Mucosa of rectum (tissue), 2 donors: Measurements from ENCODE around the gene C19orf12.

ENCODE experiments used
- H3K27ac ChIP-seq, 2 donors: one replicate each; pipeline ENCODE4 v1.7.0; 2013; ENCODE audit warnings: inconsistent platforms in 2 of 2, low read depth in 2 of 2, low read length in 2 of 2
- H3K27me3 ChIP-seq, 2 donors: one replicate each; pipeline ENCODE4 v1.7.0; 2013; ENCODE audit warnings: low read length in 2 of 2; ENCODE audit not compliant: control insufficient read depth in 2 of 2, insufficient read depth in 2 of 2
- H3K36me3 ChIP-seq, 2 donors: one replicate each; pipeline ENCODE4 v1.7.0; 2013; ENCODE audit warnings: low read length in 2 of 2; ENCODE audit not compliant: control insufficient read depth in 2 of 2, insufficient read depth in 2 of 2
- H3K4me1 ChIP-seq, 2 donors: one replicate each; pipeline ENCODE4 v1.7.0; 2013; ENCODE audit warnings: low read length in 2 of 2, mild to moderate bottlenecking in 1 of 2; ENCODE audit not compliant: control insufficient read depth in 2 of 2, insufficient read depth in 2 of 2
- H3K4me3 ChIP-seq, 2 donors: one replicate each; pipeline ENCODE4 v1.7.0; 2013; ENCODE audit warnings: low read length in 2 of 2
- H3K9ac ChIP-seq, 2 donors: one replicate each; pipeline ENCODE4 v1.7.0; 2013; ENCODE audit warnings: low read length in 2 of 2, low read depth in 1 of 2, mild to moderate bottlenecking in 1 of 2
- H3K9me3 ChIP-seq, 2 donors: one replicate each; pipeline ENCODE4 v1.7.0; 2013; ENCODE audit warnings: low read length in 2 of 2; ENCODE audit not compliant: control insufficient read depth in 2 of 2
- donor health status: healthy.
- donor health status: Normal muscosa, but diverticular disease.

C19orf12 gene

DNA sequence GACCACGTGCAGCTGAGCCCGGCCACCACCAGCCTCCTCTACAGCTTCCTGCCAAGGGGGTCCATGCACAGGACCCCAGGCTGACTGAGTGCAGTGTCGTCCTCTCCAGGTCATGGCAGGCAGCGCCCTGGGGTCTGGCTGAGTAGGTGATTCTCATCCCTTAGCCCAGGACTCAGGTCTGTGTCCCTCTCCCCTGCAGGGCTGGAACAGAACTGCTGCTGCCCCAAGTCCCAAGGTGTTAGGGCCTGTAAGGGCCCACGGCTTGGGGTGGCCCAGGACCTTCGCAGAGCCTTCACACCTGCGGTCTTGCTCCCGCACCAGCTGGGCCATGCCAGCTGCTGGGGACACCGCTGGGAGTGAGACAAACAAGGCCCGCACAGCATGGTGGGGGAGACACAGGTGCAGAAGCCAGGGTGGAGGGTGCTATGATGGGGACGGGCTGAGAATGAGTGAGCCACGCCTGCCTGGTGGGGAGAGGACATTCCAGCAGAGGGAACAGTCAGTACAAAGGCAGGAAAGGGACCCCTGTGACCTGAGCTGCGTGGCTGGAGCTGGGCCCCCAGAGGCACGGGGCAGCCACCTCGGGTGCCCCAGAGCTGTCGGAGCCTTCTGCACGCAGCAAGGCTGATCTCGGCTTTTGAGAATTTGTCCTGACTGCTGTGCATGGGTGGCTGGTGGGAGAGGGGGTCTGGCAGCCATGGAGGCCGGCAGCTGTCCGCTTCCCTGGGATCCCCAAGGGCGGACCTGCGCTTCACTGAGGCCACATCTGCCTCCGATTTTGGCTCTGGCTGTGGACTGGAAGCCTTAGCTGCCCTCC is 37.9 kb downstream of the C19orf12 start:
- peaks cover 3 to 10% of the 10 kb centered on the region in 2 donors for H3K36me3 ChIP-seq
- H3K4me3 ChIP-seq, result no peak overlapping the region
- peaks cover 3 to 14% of the 10 kb centered on the region in 2 donors for H3K4me1 ChIP-seq
- H3K27me3 ChIP-seq, result no peaks in the 10 kb centered on the region
- no peaks in the 10 kb centered on the region for H3K9me3 ChIP-seq
- no peak overlapping the region for H3K9ac ChIP-seq
- peak overlapping the region in 1 of 2 donors; percentile 16 for H3K27ac ChIP-seq

DNA sequence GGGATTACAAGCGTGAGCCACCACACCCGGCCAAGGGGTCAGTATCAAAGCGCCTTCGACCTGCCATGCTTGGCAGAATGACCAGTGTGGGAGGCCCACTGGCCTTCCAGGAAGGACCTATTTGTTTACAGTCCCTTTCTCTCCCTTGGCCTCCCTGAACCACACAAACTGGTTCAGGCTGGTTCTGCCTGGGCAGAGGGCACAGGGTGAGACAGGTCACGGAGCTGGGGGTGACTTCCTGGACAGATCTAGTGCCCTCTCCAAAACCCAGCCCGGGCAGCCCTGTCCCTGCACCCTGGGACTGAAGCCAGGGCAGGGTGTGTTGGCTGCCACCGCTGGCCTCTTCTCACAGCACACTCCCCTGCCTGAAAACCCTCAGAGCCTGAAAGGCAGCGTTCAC is 38.5 kb downstream of the C19orf12 start:
- H3K9ac ChIP-seq, result no peak overlapping the region
- H3K4me1 ChIP-seq, result peaks cover 3 to 14% of the 10 kb centered on the region in 2 donors
- peak overlapping the region in 1 of 2 donors; percentile 16 for H3K27ac ChIP-seq

DNA sequence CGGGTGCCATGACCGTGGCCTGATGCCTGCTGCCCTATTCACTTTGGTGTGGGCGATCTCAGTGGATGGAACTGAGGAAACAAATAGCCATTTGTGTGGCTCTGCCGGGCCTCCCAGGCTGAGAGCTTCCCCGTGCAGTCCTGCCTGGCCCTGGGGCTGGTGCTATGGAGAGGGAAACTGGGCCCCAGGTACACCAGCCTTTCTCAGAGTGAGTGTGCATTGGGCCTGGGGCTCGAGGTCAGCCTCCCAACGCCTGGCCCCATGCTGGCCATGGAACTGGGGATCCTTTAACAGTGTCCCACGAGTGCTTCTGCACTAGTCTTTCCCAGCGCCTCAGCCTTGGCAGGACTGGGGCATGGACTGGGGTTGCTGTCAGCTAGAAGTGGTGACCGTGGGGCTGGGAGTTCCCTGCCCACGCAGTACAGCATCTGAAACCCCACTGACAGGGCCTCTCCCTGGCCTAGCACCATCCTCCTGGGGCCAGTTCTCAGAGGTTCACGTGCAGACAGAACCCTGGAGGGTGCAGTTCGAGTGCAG is 39.3 kb downstream of the C19orf12 start:
- Histone ChIP-seq H3K4me3 (no peak overlapping the region), H3K9ac (no peak overlapping the region), H3K36me3 (peaks cover 3 to 10% of the 10 kb centered on the region in 2 donors), H3K27ac (no peak overlapping the region), H3K9me3 (no peaks in the 10 kb centered on the region), H3K4me1 (peaks cover 0 to 7% of the 10 kb centered on the region in 2 donors), H3K27me3 (no peaks in the 10 kb centered on the region)

More for the DNA sequence above, 38.5 kb downstream of the C19orf12 start:
- Histone ChIP-seq H3K9me3 (no peaks in the 10 kb centered on the region), H3K36me3 (peaks cover 3 to 10% of the 10 kb centered on the region in 2 donors), H3K4me3 (no peak overlapping the region), H3K27me3 (no peaks in the 10 kb centered on the region)

DNA sequence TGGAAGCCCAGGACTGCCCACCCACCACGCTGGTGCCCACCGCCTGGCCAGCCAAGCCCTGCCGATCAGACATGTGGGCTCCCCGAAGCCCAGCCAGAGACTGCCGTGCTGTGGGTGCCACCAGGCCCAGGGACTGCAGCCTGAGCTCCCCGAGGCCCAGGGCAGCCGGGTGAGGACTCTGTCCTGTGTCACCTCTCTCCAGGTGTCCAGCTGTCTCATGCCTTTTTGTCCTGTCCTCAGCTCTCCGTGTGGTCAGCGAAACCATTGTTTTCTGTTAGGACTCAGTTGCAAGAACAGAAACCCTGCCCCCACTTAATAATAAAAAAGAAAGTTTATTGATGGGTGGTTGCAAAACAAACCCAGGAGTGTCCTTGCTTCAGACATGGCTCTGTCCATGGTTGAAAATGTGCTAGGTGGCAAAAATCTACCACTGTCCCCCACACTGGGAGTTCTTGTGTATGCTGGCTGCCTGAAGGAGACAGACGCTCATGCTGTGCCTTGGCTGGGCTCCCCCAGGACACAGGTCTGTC is 39.9 kb downstream of the C19orf12 start:
- no peaks in the 10 kb centered on the region for H3K9me3 ChIP-seq
- peaks cover 3 to 10% of the 10 kb centered on the region in 2 donors for H3K36me3 ChIP-seq
- H3K9ac ChIP-seq, result no peak overlapping the region
- no peak overlapping the region for H3K4me3 ChIP-seq
- H3K4me1 ChIP-seq, result peaks cover 0 to 5% of the 10 kb centered on the region in 2 donors
- no peak overlapping the region for H3K27ac ChIP-seq
- no peaks in the 10 kb centered on the region for H3K27me3 ChIP-seq

DNA sequence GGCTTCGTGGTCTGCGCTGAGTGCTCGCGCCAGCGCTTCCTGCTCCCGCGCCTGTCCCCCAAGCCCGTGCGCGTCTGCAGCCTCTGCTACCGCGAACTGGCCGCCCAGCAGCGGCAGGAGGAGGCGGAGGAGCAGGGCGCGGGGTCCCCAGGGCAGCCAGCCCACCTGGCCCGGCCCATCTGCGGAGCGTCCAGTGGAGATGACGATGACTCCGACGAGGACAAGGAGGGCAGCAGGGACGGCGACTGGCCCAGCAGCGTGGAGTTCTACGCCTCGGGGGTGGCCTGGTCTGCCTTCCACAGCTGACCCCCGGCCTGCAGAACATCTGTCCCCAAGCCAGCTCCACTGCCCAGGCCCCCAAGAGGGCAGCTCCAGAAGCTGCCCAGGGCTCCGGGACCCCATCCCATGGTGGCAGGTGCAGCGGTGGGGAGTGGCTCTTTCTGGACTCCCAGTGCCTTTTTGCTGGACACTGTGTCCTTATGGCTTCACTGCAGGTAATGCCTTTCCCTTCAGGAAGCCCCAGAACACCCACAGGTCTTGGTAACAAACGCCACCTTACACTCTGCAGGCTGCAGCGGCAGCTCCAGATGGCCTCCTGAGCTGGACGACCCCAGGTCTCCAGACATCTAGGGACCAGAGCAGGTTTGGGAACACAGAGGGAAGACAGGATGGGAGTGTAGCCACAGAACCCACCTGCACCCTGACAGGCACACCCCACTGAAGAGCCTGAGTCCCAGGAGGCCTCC is 40.5 kb downstream of the C19orf12 start:
- Histone ChIP-seq H3K27ac (no peak overlapping the region), H3K36me3 (peaks cover 3 to 10% of the 10 kb centered on the region in 2 donors), H3K9me3 (no peaks in the 10 kb centered on the region), H3K9ac (no peak overlapping the region), H3K4me1 (peaks cover 0 to 2% of the 10 kb centered on the region in 2 donors), H3K27me3 (no peaks in the 10 kb centered on the region), H3K4me3 (no peak overlapping the region)

DNA sequence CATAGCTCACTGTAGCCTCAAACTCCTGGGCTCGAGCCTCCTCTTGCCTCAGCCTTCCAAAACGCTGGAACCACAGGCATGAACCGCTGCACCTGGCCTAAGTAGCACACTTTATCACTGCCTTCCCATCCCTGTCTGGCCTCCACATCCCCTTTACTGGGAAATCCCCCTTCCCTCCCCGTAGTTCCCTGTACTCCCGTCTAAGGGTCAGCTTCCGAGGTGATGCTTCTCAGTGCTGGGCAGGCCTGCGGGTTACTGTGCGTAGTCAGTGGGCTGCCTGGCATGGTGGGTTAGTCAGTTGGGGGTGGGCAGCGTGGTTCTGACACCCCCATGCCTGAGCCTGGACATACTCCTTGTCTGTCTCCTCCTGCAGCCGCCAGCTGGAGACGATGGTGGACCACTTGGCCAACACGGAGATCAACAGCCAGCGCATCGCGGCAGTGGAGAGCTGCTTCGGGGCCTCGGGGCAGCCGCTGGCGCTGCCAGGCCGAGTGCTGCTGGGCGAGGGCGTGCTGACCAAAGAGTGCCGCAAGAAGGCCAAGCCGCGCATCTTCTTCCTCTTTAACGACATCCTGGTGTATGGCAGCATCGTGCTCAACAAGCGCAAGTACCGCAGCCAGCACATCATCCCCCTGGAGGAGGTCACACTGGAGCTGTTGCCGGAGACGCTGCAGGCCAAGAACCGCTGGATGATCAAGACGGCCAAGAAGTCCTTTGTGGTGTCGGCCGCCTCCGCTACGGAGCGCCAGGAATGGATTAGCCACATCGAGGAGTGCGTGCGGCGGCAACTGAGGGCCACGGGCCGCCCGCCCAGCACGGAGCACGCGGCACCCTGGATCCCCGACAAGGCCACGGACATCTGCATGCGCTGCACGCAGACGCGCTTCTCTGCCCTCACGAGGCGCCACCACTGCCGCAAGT is 41.4 kb downstream of the C19orf12 start:
- H3K4me1 ChIP-seq, result peaks cover 0 to 2% of the 10 kb centered on the region in 2 donors
- peak overlapping the region; percentile 18 to 28 for H3K27ac ChIP-seq
- no peak overlapping the region for H3K4me3 ChIP-seq
- no peaks in the 10 kb centered on the region for H3K27me3 ChIP-seq
- no peak overlapping the region for H3K9ac ChIP-seq
- no peaks in the 10 kb centered on the region for H3K9me3 ChIP-seq
- peaks cover 3 to 10% of the 10 kb centered on the region in 2 donors for H3K36me3 ChIP-seq

DNA sequence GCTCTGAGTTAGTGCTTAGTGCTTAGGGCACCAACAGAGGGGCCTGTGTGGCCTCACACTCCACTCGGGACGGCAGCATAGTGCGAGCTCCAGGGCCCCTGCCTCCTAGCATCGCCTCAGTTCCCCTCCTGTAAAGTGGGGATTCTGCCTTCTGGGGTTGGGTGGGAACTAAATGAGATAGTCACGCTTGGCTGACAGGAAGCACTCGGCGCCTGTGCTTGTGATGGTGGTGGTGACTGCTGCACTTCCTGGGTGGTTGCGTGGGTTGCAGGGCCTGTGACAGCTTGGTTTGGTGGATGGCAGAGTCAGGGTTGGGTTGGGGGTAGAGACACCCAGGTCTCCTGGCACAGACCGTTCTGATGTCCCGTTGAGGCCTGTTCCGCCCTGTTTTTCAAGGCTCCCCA is 42.1 kb downstream of the C19orf12 start:
- peaks cover 0 to 2% of the 10 kb centered on the region in 2 donors for H3K4me1 ChIP-seq
- no peaks in the 10 kb centered on the region for H3K9me3 ChIP-seq
- H3K27me3 ChIP-seq, result no peaks in the 10 kb centered on the region
- no peak overlapping the region for H3K4me3 ChIP-seq
- H3K27ac ChIP-seq, result peak overlapping the region; percentile 18 to 28
- H3K36me3 ChIP-seq, result peaks cover 3 to 10% of the 10 kb centered on the region in 2 donors
- no peak overlapping the region for H3K9ac ChIP-seq

DNA sequence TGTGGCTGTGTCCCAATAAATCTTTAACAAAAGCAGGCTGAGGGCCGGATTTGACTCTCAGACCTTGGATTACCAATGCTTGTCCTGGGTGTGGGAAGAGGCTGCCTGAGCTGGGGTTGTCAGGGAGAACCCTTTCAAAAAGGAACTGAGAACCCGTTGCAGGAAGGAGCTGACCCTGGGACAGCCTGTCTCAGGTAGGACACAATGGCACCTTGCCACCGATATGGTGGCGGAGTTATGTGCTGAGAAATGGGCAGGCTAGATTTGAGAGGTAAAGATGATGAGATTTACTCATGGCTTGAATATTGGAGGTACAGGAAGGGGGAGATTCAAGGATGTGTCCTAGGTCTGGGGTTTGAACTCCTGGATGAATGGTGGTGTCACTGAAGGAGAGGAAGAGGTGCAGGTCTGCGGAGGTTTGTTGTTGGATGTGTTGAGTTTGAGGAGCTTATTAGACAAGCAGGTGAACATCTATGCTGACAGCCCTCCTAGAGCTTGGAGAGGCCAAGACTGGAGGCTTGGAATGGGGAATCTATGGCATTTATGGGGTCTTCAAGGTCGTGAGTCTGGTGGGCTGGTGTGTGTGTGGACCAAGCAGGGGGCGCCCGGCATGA is 42.6 kb downstream of the C19orf12 start:
- H3K36me3 ChIP-seq, result peaks cover 3 to 10% of the 10 kb centered on the region in 2 donors
- no peaks in the 10 kb centered on the region for H3K4me1 ChIP-seq
- H3K4me3 ChIP-seq, result no peak overlapping the region
- no peak overlapping the region for H3K9ac ChIP-seq
- no peaks in the 10 kb centered on the region for H3K9me3 ChIP-seq
- H3K27me3 ChIP-seq, result no peaks in the 10 kb centered on the region
- peak overlapping the region; percentile 17 to 18 for H3K27ac ChIP-seq
